HG03095 (cell line): ENCODE data around the gene EEF2KMT.

ENCODE experiments used
- ATAC-seq: cut with Tn5 transposase; IDR thresholded peaks from one replicate; pipeline ENCODE4 v1.9.1; 2021; ENCODE audit warnings: moderate library complexity; ENCODE audit not compliant: unreplicated experiment

Gene EEF2KMT

DNA sequence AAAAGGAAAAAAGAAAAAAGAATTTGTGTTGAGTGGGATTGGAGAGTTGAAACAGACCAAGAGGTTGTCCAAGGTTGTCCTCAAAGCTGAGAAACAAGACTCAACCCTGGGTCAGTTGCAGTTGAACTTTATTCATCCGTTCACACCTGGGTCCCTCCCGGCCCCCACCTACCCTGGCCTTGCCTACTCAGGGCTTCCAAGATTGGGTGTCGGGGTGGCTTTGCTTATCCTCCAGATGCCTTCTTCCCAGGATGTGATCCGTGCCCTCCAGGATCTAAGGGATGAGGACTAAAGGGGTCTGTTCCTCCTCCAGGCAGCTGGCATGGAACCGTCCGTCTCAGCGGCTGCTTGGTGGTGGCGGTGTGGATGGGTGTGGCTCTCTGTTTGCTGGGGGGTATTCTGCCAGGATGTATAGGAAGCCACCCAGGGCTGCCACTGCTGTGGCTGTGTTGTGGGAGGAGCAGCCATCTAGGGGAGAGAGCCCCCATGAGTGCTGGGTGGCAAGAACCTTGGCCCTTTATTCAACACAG is 53.5 kb downstream of the EEF2KMT start:
- ATAC-seq = no peak

DNA sequence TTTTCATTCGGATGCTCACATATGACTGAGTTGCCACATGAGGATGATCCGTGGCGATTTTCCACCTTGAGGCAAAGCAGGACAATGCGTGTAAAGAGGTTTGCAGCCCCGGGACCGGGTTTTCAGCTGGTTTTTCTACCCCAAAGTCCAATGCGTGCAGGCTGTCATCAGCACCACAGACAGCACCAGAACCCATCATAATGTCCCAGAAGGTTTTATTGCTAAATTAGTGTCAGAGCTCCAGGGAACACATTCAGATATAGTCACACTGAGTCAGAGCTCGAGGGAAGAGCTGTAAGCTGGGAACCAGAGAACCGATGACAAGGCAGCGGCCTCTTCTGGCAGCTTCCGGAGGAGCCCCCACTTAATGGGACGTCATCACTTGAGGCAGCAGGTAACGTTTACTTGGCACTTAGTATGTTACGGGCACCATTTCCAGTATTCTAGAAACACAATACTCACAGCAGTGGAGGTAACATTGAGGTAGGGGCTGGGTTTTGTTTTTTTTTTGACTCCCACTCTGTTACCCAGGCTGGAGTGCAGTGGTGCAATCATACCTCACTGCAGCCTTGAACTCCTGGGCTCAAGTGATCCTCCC is 54.9 kb downstream of the EEF2KMT start:
- no peak for ATAC-seq

DNA sequence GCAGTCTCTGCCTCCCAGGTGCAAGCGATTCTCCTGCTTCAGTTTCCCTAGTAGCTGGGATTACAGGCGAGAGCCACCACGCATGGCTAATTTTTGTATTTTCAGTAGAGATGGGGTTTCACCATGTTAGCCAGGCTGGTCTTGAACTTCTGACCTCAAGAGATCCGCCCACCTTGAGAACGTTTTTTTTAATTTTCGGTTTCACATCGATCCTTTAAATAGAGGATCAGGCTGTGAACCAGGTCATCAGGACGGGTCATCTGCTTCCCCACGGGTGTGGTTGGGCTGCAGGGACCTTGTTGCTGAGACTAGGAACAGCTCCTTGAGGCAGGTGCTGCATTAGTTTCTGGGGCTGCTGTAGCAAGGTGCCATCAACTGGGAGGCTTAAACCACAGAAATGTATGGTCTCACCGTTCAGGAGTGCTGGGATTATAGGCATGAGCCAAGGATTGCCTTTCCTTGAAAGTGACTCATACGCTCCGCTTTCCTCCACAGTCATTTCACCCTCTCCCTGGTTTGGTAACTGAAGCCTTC is 55.9 kb downstream of the EEF2KMT start:
- peak; percentile 78 for ATAC-seq

DNA sequence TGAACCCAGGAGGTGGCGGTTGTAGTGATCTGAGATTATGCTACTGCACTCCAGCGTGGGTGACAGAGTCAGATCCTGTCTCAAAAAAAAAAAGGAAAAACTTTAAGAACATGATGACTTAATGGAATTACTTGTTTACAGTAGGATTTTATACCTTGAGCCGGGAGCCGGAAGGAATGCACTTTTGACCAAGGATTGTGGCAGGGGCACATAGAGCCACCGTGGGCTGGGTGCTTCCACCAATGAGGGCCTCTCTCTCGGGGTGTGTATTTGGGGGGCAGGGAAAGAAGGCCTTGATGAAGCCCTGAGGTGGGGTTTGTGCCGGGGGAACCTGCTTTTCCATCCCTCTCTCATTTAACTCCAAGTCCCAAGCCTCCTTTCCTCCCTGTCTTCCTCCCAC is 57.1 kb downstream of the EEF2KMT start:
- no peak for ATAC-seq

DNA sequence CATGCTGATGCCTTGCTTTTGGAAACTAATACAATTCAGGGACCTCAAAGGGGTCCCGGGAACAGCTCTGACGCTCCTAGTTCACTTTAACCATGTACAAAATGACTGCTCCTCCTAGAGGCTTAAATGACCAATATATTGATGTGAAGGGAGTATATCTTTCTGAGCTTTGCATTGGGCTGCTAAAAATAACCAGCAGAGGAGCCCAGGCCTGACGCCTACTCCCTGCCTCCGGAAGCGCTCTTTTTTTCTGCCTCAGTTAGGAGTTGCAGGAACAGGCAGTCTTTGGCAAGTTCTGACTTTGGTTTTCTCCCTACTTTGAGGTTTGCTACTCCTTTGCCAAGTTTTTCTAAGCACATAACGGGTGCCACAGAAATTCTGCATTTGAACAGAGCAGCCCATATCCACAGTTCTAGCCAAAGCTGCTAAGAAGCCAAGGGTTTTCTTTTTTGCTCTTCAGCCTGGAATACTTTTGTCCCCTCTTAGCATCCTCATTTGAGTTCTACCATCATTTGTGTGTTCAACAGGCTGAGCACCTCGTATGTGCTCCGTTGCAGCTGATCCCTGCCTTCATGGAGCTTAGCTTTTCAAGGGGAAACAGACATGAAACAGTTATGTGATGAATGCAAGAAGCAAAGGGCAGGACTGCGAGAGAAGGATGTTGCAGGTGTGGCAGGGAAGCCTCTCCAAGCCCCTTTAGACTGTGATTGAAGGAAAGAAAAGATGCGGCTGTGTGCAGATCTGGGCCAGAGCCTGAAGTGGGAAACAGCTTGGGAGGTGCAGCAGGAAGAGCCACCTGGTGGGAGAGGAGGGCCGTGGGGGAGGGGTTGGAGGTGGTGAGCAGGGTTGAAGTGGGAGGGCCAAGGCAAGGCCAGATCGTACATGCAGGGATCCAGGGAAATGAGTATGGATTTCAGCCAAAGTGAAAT is 61.1 kb downstream of the EEF2KMT start:
- ATAC-seq = no peak

DNA sequence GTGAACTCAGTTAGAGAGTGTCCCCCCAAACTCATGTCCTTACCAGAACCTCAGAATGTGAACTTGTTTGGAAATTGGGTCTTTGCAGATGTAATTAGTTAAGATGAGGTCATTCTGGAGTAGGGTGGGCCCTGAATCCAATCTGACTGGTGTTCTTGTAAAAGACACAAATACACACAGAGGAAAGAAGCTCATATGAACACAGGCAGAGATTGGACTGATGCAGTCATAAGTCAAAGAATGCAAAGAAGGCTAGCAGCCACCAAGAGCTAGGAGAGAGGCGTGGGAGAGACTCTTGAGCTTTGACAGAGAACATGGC is 61.7 kb downstream of the EEF2KMT start:
- no peak for ATAC-seq
